OCI-LY3 (cell line): ENCODE data around the gene MAT2B.

Source experiments
- H2AFZ ChIP-seq: fragments of 200-600, 300-600 bp; shearing (Covaris generic); 2 replicates; pipeline ENCODE4 v1.6.0; 2014; ENCODE audit warnings: antibody characterized with exemption, low read depth, low read length
- H3K27ac ChIP-seq: fragments of 200-600, 300-600 bp; sonication (generic); 2 replicates; pipeline ENCODE4 v1.5.1; 2014; ENCODE audit warnings: mild to moderate bottlenecking, low read length, moderate library complexity, mixed read lengths
- H3K27me3 ChIP-seq: fragments of 200-600, 300-600 bp; sonication (generic); 2 replicates; pipeline ENCODE4 v1.6.1; 2014; ENCODE audit warnings: low read depth, low read length, mixed read lengths
- H3K36me3 ChIP-seq: fragments of 200-600, 300-600 bp; sonication (generic); replicated peaks from 2 replicates; pipeline ENCODE3; 2014; ENCODE audit warnings: low read depth, low read length, mixed read lengths
- H3K4me1 ChIP-seq: fragments of 300-600, 200-600 bp; sonication (generic); 2 replicates; pipeline ENCODE4 v1.6.1; 2014; ENCODE audit warnings: low read length, mixed read lengths
- H3K4me2 ChIP-seq: fragments of 200-600, 300-600 bp; sonication (generic); 2 replicates; pipeline ENCODE4 v1.6.1; 2014; ENCODE audit warnings: low read length, mixed read lengths
- H3K4me3 ChIP-seq: fragments of 300-600, 200-600 bp; sonication (generic); 2 replicates; pipeline ENCODE4 v1.5.1; 2014; ENCODE audit warnings: antibody characterized with exemption, mild to moderate bottlenecking, low read length, moderate library complexity
- H3K79me2 ChIP-seq: fragments of 300-600, 200-600 bp; shearing (Covaris generic); 2 replicates; pipeline ENCODE4 v1.6.1; 2014; ENCODE audit warnings: mild to moderate bottlenecking, low read length, mixed read lengths
- H3K9ac ChIP-seq: fragments of 300-600, 200-600 bp; shearing (Covaris generic); 2 replicates; pipeline ENCODE4 v1.6.0; 2014; ENCODE audit warnings: mild to moderate bottlenecking, low read length, moderate library complexity
- H3K9me3 ChIP-seq: fragments of 200-600, 300-600 bp; shearing (Covaris generic); 2 replicates; pipeline ENCODE4 v1.6.1; 2014; ENCODE audit warnings: low read length, mixed read lengths; ENCODE audit not compliant: insufficient read depth
- H4K20me1 ChIP-seq: fragments of 200-600, 300-600 bp; sonication (generic); 2 replicates; pipeline ENCODE4 v1.6.1; 2016; ENCODE audit warnings: low read length, mixed read lengths; ENCODE audit not compliant: insufficient read depth
- EZH2phosphoT487 ChIP-seq: fragments of 200-600 bp; shearing (Covaris generic); IDR thresholded peaks from 2 replicates; pipeline ENCODE4 v1.6.1; 2018; ENCODE audit warnings: antibody characterized with exemption, mixed run types, low read depth
- TF ChIP-seq, protein P1 (sequence below): fragments of 200-600, 300-600 bp; sonication (generic); IDR thresholded peaks from 2 replicates; pipeline ENCODE4 v1.5.1; 2014; ENCODE audit warnings: antibody characterized with exemption, low read length, low read depth

MAT2B gene

GRCh38 chr5:163563880-163564279 is 58.5 kb downstream of the MAT2B start:
- H3K4me2 ChIP-seq = no peak overlapping the region
- H2AFZ ChIP-seq = no peak overlapping the region
- H3K9me3 ChIP-seq = no peaks in the 10 kb centered on the region
- H3K27me3 ChIP-seq = peaks cover 26% of the 10 kb centered on the region
- H3K27ac ChIP-seq = no peak overlapping the region
- no peaks in the 10 kb centered on the region for H3K79me2 ChIP-seq
- no peaks in the 10 kb centered on the region for H3K36me3 ChIP-seq
- peaks cover 20% of the 10 kb centered on the region for H3K4me1 ChIP-seq
- H3K9ac ChIP-seq = no peak overlapping the region
- TF ChIP-seq EZH2phosphoT487 = no peak
- TF ChIP-seq, protein P1, sequence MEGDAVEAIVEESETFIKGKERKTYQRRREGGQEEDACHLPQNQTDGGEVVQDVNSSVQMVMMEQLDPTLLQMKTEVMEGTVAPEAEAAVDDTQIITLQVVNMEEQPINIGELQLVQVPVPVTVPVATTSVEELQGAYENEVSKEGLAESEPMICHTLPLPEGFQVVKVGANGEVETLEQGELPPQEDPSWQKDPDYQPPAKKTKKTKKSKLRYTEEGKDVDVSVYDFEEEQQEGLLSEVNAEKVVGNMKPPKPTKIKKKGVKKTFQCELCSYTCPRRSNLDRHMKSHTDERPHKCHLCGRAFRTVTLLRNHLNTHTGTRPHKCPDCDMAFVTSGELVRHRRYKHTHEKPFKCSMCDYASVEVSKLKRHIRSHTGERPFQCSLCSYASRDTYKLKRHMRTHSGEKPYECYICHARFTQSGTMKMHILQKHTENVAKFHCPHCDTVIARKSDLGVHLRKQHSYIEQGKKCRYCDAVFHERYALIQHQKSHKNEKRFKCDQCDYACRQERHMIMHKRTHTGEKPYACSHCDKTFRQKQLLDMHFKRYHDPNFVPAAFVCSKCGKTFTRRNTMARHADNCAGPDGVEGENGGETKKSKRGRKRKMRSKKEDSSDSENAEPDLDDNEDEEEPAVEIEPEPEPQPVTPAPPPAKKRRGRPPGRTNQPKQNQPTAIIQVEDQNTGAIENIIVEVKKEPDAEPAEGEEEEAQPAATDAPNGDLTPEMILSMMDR = no peak
- no peak overlapping the region for H3K4me3 ChIP-seq
- no peaks in the 10 kb centered on the region for H4K20me1 ChIP-seq

DNA sequence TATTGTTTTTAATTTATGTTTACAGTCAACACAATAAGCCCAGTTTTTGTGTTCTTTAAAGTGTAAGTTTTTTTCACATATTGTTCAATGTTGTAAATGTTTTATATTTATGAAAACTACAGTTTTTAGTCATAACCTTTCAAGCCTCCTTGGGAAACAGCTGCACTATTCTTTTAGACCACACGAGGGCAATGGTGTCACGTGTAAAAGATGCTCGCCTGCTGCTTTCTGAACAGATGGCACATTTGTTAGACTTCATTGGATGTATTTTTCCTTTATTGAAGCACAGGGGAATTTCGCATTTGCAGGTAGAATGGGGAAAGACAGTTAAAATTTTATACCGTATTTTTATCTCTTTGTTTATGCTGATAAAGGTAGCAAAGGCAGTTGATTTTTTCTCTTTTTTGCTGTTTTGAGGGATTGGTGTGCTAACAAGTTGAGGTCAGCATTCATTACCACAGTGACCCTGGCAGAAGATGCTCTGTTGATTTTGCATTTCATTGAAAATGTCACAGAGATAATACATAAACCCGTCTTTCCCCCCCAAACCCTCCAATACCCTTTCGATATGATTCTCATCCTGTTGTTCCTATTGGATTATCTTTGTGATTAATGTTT is 59.0 kb downstream of the MAT2B start:
- Histone ChIP-seq H3K9me3 (no peaks in the 10 kb centered on the region), H3K4me3 (no peak overlapping the region), H3K27me3 (peaks cover 32% of the 10 kb centered on the region), H3K36me3 (no peaks in the 10 kb centered on the region), H4K20me1 (no peaks in the 10 kb centered on the region), H3K4me1 (peaks cover 20% of the 10 kb centered on the region), H3K9ac (no peak overlapping the region), H3K4me2 (no peak overlapping the region), H2AFZ (no peak overlapping the region), H3K27ac (no peak overlapping the region), H3K79me2 (no peaks in the 10 kb centered on the region)
- TF ChIP-seq EZH2phosphoT487 = no peak
- TF ChIP-seq, protein P1 = peak; percentile 86

- Histone ChIP-seq H3K27ac (no peak overlapping the region), H3K9ac (no peak overlapping the region), H2AFZ (peak overlapping the region; percentile 36; the same call in 1 of the 2 replicates), H3K4me1 (peaks cover 20% of the 10 kb centered on the region), H3K36me3 (no peaks in the 10 kb centered on the region), H3K27me3 (peaks cover 41% of the 10 kb centered on the region), H3K4me2 (peak overlapping the region; percentile 86), H3K4me3 (peak overlapping the region; percentile 77), H3K9me3 (no peaks in the 10 kb centered on the region), H4K20me1 (no peaks in the 10 kb centered on the region), H3K79me2 (no peaks in the 10 kb centered on the region)
- TF ChIP-seq, protein P1 = no peak
- TF ChIP-seq EZH2phosphoT487 = no peak
Observed at GRCh38 chr5:163565492-163565891, 60.1 kb downstream of the MAT2B start.

DNA sequence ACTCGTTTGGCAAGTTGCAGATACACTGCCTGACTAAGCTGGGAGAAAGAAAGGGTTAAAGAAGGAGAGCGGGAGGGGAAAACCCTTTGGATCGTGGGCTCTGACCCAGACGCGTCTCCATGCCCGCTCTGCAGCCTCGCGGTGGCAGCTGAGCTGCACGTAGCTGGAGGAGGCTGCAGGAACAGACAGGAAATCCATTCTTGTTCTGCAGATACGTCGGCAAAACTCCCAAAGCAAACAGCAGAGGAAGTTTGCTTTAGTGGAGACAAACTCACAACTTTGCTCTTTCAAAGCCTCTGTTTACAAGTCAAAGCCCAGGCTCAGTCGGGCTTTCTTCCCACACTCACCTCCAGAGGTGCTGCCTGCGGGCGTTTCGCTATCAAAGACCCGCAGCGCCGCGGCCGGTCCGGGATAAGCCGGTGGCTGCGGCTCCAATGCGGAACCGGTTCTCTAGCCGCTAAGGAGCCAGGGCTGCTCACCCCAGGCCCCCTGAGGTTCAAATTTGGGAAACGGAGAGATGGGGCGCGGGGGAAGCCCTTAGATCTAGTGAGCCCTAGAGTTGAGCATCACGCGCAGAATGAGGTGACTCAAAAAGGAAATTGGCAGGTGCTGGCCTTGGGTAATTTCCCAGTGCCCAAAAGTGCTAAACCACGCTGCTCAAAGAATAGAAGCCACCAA is 60.7 kb downstream of the MAT2B start:
- Histone ChIP-seq H3K9ac (no peak overlapping the region), H3K4me2 (peak overlapping the region; percentile 86), H3K9me3 (no peaks in the 10 kb centered on the region), H3K4me3 (peak overlapping the region; percentile 77), H4K20me1 (no peaks in the 10 kb centered on the region), H3K4me1 (peaks cover 20% of the 10 kb centered on the region), H3K36me3 (no peaks in the 10 kb centered on the region), H3K27ac (no peak overlapping the region), H2AFZ (peak overlapping the region; percentile 36; the same call in 1 of the 2 replicates), H3K27me3 (peaks cover 44% of the 10 kb centered on the region), H3K79me2 (no peaks in the 10 kb centered on the region)
- no peak for TF ChIP-seq EZH2phosphoT487
- TF ChIP-seq, protein P1 = no peak
